OCI-M2 (cell line): Measurements from ENCODE around the gene COL2A1.

Experiments used
- DNase-seq: peaks from one replicate; lab custom pipeline; 2025; ENCODE audit not compliant: unreplicated experiment; lab: John Stamatoyannopoulos, UW

COL2A1 gene

GRCh38 chr12:47949441-47950341, 54.6 kb downstream of the COL2A1 start:
- peak; percentile 7 for DNase-seq

GRCh38 chr12:47947341-47947740, 56.9 kb downstream of the COL2A1 start:
- DNase-seq = no peak

GRCh38 chr12:47946413-47947323, 57.6 kb downstream of the COL2A1 start:
- no peak for DNase-seq

GRCh38 chr12:47945341-47945728, 58.9 kb downstream of the COL2A1 start:
- DNase-seq = no peak

- no peak for DNase-seq
Observed at GRCh38 chr12:47944685-47945340, 59.5 kb downstream of the COL2A1 start.

GRCh38 chr12:47943623-47944340, 60.5 kb downstream of the COL2A1 start:
- DNase-seq = no peak

GRCh38 chr12:47942614-47943225, 61.6 kb downstream of the COL2A1 start:
- DNase-seq = no peak

- DNase-seq = no peak
Observed at GRCh38 chr12:47941871-47942613, 62.2 kb downstream of the COL2A1 start.

GRCh38 chr12:47941475-47941780, 62.8 kb downstream of the COL2A1 start:
- DNase-seq = no peak

- no peak for DNase-seq
Observed at GRCh38 chr12:47940773-47941474, 63.4 kb downstream of the COL2A1 start.

- no peak for DNase-seq
Observed at GRCh38 chr12:47939009-47939601, 65.2 kb downstream of the COL2A1 start.

- DNase-seq = no peak
Observed at GRCh38 chr12:47938594-47938993, 65.7 kb downstream of the COL2A1 start.

- no peak for DNase-seq
Observed at GRCh38 chr12:47938093-47938492, 66.2 kb downstream of the COL2A1 start.

- DNase-seq = no peak
Observed at GRCh38 chr12:47935184-47935583, 69.1 kb downstream of the COL2A1 start.

- DNase-seq = no peak
Observed at GRCh38 chr12:47931187-47931586, 73.1 kb downstream of the COL2A1 start.

GRCh38 chr12:47930634-47931033, 73.6 kb downstream of the COL2A1 start:
- DNase-seq = no peak

GRCh38 chr12:47927346-47927745, 76.9 kb downstream of the COL2A1 start:
- no peak for DNase-seq
